GM12874 (cell line): ENCODE measurements around the gene HSPA1A.

Experiments
- TF ChIP-seq, protein P1 (sequence below): IDR thresholded peaks from 2 replicates; pipeline ENCODE4 v1.5.1; 2011; ENCODE audit warnings: low read depth, mild to moderate bottlenecking, control low read depth, low read length, moderate library complexity; ENCODE audit not compliant: insufficient read depth

The HSPA1A gene

DNA sequence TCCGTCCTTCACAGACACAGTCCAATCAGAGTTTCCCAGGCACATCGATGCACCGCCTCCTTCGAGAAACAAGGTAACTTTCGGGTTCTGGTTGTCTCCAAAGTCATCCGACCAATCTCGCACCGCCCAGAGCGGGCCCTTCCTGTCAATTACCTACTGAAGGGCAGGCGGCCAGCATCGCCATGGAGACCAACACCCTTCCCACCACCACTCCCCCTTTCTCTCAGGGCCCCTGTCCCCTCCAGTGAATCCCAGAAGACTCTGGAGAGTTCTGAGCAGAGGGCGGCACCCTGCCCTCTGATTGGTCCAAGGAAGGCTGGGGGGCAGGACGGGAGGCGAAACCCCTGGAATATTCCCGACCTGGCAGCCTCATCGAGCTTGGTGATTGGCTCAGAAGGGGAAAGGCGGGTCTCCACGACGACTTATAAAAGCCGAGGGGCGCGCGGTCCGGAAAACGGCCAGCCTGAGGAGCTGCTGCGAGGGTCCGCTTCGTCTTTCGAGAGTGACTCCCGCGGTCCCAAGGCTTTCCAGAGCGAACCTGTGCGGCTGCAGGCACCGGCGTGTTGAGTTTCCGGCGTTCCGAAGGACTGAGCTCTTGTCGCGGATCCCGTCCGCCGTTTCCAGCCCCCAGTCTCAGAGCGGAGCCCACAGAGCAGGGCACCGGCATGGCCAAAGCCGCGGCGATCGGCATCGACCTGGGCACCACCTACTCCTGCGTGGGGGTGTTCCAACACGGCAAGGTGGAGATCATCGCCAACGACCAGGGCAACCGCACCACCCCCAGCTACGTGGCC, 12.1 kb downstream of the HSPA1A start, which contains the start of gene HSPA1B:
Gene HSPA1B, plus strand, starts transcription at position 453 of the 794 bp plus-strand sequence. Its CDS starts 213 bp downstream, at position 666.
- TF ChIP-seq, protein P1, sequence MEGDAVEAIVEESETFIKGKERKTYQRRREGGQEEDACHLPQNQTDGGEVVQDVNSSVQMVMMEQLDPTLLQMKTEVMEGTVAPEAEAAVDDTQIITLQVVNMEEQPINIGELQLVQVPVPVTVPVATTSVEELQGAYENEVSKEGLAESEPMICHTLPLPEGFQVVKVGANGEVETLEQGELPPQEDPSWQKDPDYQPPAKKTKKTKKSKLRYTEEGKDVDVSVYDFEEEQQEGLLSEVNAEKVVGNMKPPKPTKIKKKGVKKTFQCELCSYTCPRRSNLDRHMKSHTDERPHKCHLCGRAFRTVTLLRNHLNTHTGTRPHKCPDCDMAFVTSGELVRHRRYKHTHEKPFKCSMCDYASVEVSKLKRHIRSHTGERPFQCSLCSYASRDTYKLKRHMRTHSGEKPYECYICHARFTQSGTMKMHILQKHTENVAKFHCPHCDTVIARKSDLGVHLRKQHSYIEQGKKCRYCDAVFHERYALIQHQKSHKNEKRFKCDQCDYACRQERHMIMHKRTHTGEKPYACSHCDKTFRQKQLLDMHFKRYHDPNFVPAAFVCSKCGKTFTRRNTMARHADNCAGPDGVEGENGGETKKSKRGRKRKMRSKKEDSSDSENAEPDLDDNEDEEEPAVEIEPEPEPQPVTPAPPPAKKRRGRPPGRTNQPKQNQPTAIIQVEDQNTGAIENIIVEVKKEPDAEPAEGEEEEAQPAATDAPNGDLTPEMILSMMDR, result no peak

DNA sequence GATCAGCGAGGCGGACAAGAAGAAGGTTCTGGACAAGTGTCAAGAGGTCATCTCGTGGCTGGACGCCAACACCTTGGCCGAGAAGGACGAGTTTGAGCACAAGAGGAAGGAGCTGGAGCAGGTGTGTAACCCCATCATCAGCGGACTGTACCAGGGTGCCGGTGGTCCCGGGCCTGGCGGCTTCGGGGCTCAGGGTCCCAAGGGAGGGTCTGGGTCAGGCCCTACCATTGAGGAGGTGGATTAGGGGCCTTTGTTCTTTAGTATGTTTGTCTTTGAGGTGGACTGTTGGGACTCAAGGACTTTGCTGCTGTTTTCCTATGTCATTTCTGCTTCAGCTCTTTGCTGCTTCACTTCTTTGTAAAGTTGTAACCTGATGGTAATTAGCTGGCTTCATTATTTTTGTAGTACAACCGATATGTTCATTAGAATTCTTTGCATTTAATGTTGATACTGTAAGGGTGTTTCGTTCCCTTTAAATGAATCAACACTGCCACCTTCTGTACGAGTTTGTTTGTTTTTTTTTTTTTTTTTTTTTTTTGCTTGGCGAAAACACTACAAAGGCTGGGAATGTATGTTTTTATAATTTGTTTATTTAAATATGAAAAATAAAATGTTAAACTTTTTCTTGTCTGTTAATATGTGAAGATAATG, 14.4 kb downstream of the HSPA1A start:
- TF ChIP-seq, protein P1, result no peak

DNA sequence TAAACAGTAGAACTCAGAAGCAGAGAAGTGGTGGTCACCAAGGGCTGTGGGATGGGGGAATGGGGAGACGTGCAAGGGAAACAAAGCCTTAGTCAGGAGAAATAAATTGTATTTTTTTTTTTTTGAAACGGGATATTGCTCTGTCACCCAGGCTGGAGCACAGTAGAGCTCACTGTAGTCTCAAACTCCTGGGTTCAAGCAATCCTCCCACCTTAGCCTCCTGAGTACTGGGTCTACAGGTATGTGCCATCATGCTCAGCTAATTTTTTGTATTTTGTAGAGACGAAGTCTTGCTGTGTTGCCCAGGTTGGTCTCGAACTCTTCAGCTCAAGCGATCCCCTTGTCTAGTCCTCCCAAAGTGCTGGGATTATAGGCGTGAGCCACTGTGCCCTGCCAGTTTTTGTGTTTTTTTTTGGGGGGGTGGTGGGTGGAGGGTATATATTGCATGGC, 15.6 kb downstream of the HSPA1A start:
- TF ChIP-seq, protein P1, result no peak

DNA sequence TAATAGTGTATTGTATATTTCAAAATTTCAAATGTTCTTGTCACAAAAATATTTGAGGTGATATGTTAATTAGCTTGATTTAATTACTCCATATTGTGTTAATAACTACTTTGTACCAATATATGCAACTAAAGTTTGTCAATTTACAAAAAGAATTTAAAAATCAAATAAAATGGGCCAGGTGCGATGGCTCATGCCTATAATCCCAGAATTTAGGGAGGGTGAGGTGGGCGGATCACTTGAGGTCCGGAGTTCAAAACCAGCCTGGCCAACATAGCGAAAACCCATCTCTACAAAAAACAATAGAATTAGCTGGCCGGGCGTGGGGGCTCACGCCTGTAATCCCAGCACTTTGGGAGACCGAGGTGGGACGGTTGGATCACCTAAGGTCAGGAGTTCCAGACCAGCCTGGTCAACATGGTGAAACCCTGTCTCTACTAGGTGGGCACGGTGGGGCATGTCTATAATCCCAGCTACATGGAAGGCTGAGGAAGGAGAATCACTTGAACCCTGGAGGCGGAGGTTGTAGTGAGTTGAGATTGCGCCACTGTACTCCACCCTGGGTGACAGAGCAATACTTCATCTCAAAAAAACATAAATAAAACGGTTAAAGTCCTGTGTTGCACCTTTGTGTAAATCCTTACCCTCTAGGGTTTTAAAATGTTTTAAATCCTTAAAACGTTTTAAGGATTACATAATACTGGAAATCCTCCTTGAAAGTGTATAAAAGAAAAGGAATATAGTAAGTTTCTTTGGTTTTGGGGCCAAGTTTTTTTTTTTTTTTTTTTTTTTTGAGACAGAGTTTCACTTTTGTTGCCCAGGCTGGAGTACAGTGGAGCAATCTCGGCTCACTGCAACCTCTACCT, 16.2 kb downstream of the HSPA1A start:
- TF ChIP-seq, protein P1, result no peak

DNA sequence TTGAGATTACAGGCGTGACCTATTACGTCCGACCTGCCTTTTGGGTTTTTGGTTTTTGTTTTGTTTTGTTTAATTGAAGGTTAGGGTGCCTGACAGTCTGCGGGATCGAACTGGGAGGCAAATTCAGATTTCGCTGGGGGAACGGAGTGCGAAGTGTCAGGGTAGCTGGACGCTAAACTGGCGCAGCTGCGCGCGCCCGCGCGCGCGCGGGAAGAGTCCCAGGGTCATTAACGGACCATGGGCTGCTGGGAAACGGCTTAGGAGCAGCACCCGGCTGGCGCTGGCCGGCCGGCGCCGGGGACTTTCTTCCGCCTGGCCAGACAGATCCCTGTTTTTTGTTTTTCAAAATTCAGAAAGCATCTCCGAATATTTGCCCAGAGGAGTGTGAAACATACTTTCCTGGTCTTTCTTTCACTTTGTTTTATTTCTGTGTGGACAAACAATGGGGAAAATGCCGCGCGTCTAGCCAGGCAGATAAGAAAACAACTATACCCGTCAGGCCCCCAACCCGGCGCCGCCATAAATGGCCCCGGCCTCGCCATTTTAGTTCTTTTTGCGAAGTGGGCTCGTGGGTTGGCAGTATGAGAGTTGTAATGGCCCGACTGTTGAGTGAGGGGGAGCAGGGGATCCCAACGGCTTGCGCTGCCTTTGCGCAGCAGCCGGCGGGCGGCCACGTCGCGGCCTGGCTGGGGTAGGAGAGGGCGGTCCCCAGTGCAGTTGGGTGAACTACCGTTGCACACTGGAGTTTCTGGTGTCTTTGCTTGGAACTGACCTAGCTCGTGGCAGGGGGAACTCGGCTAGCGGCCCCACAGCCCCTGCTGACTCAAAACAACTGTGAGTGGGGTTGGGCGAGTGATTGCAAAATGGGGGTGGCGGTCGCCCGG, 19.3 kb downstream of the HSPA1A start:
- TF ChIP-seq, protein P1, result no peak

DNA sequence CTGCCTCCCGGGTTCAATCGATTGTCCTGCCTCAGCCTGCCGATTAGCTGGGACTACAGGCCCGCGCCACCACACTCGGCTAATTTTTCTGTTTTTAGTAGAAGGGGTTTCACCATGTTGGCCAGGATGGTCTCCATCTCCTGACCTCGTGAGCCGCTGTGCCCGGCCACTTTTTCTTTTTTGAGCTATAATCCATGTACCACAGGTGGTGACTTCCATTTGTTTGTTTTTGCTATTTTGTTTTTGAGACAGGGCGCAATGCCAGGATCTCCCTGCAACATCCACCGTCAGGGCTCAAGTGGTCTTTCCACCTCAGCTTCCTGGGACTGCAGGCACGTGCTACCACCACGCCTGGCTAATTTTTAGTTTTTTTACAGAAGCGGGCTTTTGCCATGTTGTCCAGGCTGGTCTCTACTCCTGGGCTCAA, 20.7 kb downstream of the HSPA1A start:
- TF ChIP-seq, protein P1, result no peak
